GM12864 (cell line): ENCODE measurements around the gene KIAA0040.

Experiments
- DNase-seq: peaks from one replicate; pipeline ENCODE4 v3.0.0-alpha.2; 2011; ENCODE audit warnings: low read depth
- H3K4me3 ChIP-seq: 2 replicates; pipeline ENCODE4 v1.5.1; 2011; ENCODE audit warnings: mild to moderate bottlenecking, low read depth, low read length, control low read depth
- TF ChIP-seq, protein P1 (sequence below): IDR thresholded peaks from 2 replicates; pipeline ENCODE4 v1.5.1; 2011; ENCODE audit warnings: low read depth, mild to moderate bottlenecking, moderate library complexity, low read length, control low read depth, inconsistent platforms; ENCODE audit errors: missing control alignments

The KIAA0040 gene

GRCh38 chr1:175172503-175172902 lies 20.1 kb downstream of the KIAA0040 start:
- DNase-seq, result no peak
- no peak overlapping the region for H3K4me3 ChIP-seq
- TF ChIP-seq, protein P1, sequence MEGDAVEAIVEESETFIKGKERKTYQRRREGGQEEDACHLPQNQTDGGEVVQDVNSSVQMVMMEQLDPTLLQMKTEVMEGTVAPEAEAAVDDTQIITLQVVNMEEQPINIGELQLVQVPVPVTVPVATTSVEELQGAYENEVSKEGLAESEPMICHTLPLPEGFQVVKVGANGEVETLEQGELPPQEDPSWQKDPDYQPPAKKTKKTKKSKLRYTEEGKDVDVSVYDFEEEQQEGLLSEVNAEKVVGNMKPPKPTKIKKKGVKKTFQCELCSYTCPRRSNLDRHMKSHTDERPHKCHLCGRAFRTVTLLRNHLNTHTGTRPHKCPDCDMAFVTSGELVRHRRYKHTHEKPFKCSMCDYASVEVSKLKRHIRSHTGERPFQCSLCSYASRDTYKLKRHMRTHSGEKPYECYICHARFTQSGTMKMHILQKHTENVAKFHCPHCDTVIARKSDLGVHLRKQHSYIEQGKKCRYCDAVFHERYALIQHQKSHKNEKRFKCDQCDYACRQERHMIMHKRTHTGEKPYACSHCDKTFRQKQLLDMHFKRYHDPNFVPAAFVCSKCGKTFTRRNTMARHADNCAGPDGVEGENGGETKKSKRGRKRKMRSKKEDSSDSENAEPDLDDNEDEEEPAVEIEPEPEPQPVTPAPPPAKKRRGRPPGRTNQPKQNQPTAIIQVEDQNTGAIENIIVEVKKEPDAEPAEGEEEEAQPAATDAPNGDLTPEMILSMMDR, result no peak

DNA sequence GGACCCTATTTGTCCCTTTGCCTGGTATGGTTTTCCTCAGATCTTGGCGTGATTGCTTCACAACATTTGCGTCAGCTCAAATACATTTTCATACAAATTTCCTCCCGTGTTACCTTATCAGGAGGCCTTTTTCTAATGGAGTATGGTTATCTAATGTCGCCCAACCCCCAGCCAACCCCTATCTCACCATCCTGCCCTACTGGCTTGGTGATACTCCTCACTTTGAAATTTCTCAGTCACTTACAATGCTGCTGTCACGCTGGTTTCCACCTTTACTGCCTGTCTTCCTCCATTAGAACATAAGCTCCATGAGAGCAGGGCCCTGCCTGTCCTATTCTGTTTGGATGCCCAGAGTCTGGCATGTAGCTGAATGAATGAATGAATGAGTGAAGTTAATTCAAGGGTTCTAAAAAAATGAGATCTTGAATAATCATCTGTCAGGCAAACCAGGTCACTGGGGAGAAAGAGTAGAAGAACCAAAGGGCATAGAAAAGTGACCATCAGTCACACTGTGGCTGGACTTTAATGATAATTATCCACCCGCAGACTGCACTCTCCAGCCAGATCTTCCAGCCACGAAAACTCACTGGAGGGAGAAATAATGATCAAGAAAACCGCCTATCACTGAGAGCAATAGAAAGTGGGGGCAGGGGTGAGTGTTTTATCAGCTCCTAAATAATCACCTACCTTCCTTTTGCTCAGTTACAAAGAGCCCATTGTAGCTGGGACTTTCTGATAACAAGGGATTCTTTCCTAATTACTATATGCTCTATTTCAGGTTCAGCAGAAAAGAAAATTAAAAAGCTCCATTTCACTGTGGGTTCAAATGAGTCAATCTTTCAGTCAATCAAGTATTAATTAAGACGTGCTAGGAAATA lies 21.3 kb downstream of the KIAA0040 start:
- DNase-seq, result no peak

DNA sequence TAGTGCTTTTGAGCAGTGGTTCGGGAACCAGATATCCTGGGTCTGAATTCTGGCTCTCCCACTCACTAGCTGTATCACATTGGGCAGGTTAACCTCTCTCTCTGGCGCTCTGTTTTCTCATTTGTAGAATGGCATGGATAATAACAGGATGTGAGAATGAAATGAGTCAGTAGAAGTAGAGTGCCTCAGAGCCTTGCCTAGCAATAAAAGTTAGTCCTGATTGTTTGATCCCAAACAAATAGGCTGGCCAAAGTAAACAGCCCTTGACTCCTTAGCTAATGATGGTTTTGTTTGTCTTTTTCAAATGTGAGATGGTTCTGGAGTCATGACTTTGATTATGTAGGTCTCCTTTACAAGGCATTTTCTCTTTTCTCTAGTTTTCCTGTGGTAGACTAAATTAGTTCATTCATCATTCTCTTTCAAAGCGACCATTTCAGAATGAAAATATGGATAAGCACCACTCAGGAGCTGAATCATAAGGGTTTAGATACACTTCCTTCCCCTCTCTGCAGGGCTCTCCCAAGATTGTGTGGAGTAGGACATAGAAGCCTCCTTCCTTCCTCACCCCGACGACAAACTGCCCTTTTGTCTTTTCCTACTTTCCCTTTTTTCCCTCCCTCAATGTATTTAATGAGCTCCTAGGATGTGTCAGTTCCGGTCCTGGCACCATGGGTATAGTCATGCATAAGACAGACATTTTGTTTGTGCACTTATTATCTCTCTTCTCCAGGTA lies 23.1 kb downstream of the KIAA0040 start:
- no peak overlapping the region for H3K4me3 ChIP-seq
- DNase-seq, result no peak
- TF ChIP-seq, protein P1, result no peak

More for the DNA sequence above, 21.3 kb downstream of the KIAA0040 start:
- no peak overlapping the region for H3K4me3 ChIP-seq
- TF ChIP-seq, protein P1, result no peak

DNA sequence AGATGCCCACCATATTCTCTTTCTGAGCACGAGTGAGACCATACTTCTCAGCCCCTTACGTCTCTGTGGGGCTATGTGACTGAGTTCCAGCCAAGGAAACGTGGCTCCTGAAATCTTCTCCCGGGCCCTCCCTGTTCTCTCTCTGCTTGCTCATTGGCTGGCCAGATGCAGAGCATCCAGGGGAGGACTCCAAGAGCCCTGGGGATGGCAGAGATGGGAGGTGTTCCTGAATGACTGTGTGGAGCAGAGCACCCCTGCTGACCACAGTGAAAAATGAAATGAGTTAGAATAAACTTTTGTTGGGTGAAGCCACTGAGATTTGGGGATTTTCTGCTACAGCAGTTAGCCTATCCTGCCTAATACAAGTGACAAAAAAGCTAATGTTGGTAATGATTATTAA lies 23.8 kb downstream of the KIAA0040 start:
- no peak overlapping the region for H3K4me3 ChIP-seq
- TF ChIP-seq, protein P1, result no peak
- DNase-seq, result no peak

DNA sequence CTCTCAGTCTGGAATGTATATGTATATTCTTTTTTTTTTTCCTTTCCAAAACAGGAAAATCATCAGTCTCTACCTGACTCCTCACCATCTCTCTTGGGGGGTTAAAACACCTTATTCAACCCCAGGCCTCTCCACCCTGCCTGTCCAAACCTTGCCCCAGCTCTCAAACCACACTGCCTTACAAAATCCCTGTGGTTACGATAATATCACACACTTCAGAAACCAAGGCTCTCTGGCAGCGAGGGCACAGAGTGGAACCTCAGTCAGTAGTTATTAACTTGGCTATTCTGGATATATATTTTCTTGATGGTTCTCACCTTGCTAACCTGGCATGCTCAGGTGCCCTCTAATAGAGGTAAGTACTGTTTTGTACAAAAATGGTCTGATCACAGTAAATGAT lies 24.7 kb downstream of the KIAA0040 start:
- DNase-seq, result no peak

DNA sequence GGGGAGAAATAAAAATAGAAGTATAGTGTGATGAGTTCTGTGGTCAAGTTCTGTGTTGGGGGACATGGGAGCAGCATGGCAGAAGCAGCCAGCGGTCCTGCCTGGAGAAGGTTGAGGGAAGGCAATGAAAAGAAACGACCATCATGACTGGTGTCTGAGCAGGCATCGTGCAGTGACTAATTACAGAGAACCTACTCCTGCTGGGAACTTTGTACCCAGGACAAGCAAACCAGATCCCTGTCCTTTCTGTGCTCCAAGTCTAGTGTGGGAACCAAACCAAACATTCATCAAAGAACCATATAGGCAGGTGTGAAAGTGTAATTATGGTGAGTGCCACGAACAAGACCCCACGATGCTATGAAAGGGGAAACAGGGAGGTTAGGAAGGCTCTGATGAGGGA lies 25.8 kb downstream of the KIAA0040 start:
- TF ChIP-seq, protein P1, result no peak
- no peak for DNase-seq
- no peak overlapping the region for H3K4me3 ChIP-seq

More for the DNA sequence above, 24.7 kb downstream of the KIAA0040 start:
- no peak overlapping the region for H3K4me3 ChIP-seq
- TF ChIP-seq, protein P1, result no peak
